Measurements from ENCODE around the gene OASL.

DNA sequence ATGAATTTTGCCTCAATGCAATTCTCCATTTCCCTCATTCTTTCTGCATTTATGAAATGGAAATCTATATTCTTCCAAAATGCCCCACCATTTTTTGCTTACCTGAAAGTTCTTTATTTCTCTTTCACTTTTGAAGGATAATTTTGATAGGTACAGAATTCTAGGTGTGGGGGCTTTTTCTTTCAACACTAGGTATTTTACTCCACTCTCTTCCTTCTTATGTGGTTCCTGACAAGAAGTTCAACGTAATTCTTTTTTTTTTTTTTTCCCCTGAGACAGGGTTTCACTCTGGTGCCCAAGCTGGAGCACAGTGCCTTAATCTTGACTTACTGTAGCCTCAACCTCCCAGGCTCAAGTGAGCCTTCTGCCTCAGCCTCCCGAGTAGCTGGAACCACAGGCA lies 26.3 kb upstream of the OASL start:
- TF ChIP-seq SIN3A (IDR thresholded peaks at IDR 0.05; ENCODE audit: borderline replicate concordance, insufficient read depth, low read length) (no peak), TAF1 (IDR thresholded peaks at IDR 0.05; ENCODE audit: borderline replicate concordance, insufficient read depth, low read length) (no peak)

All from PFSK-1 (cell line).